HG03457 (cell line): ENCODE results near the gene DNM2.
"Not testable (repeated sequence)": the region's sequence is repeated elsewhere in the genome, so short reads cannot be mapped to it uniquely, and the experiment has no call there.

Source experiments
- ATAC-seq: cut with Tn5 transposase; IDR thresholded peaks from one replicate; pipeline ENCODE4 v1.9.1; 2021; ENCODE audit warnings: moderate number of reproducible peaks; ENCODE audit not compliant: unreplicated experiment

DNM2 gene

GRCh38 chr19:10724573-10725071, 6.7 kb downstream of the DNM2 start:
- ATAC-seq = no peak

GRCh38 chr19:10725415-10725814, 7.5 kb downstream of the DNM2 start:
- ATAC-seq = no peak

GRCh38 chr19:10726268-10726667, 8.4 kb downstream of the DNM2 start:
- ATAC-seq = no peak

- ATAC-seq = no peak
Measured at GRCh38 chr19:10727685-10728201, 9.9 kb downstream of the DNM2 start.

GRCh38 chr19:10729411-10729810, 11.5 kb downstream of the DNM2 start:
- no peak for ATAC-seq

- no peak for ATAC-seq
Measured at GRCh38 chr19:10730932-10731331, 13.1 kb downstream of the DNM2 start.

GRCh38 chr19:10735741-10736140, 17.9 kb downstream of the DNM2 start:
- no peak for ATAC-seq

GRCh38 chr19:10736189-10736588, 18.3 kb downstream of the DNM2 start:
- no peak for ATAC-seq

- no peak for ATAC-seq
Measured at GRCh38 chr19:10736916-10737551, 19.2 kb downstream of the DNM2 start.

- ATAC-seq = no peak
Measured at GRCh38 chr19:10737722-10738121, 19.8 kb downstream of the DNM2 start.

- no peak for ATAC-seq
Measured at GRCh38 chr19:10740798-10741197, 22.9 kb downstream of the DNM2 start.

- no peak for ATAC-seq
Measured at GRCh38 chr19:10742476-10742875, 24.6 kb downstream of the DNM2 start.

GRCh38 chr19:10744253-10744798, 26.4 kb downstream of the DNM2 start:
- no peak for ATAC-seq

- ATAC-seq = no peak
Measured at GRCh38 chr19:10744801-10745293, 27.0 kb downstream of the DNM2 start.

- not testable (repeated sequence) for ATAC-seq
Measured at GRCh38 chr19:10746437-10746836, 28.6 kb downstream of the DNM2 start.

- no peak for ATAC-seq
Measured at GRCh38 chr19:10747271-10747670, 29.4 kb downstream of the DNM2 start.

GRCh38 chr19:10747674-10748073, 29.8 kb downstream of the DNM2 start:
- no peak for ATAC-seq

GRCh38 chr19:10748195-10748926, 30.5 kb downstream of the DNM2 start:
- ATAC-seq = no peak

GRCh38 chr19:10748927-10749434, 31.1 kb downstream of the DNM2 start:
- no peak for ATAC-seq

- no peak for ATAC-seq
Measured at GRCh38 chr19:10749435-10750384, 31.8 kb downstream of the DNM2 start.
